Stimulated activated CD4-positive, alpha-beta T cell treated with anti-CD3 and anti-CD28 coated beads, Interleukin-2, amount 100 ng/mL, for 24 hours (primary cell): ENCODE measurements around the gene IPO4.

Experiments used
- DNase-seq, 2 donors: peaks; one replicate each; pipeline ENCODE4 v3.0.0-alpha.2; 2020

Gene IPO4

DNA sequence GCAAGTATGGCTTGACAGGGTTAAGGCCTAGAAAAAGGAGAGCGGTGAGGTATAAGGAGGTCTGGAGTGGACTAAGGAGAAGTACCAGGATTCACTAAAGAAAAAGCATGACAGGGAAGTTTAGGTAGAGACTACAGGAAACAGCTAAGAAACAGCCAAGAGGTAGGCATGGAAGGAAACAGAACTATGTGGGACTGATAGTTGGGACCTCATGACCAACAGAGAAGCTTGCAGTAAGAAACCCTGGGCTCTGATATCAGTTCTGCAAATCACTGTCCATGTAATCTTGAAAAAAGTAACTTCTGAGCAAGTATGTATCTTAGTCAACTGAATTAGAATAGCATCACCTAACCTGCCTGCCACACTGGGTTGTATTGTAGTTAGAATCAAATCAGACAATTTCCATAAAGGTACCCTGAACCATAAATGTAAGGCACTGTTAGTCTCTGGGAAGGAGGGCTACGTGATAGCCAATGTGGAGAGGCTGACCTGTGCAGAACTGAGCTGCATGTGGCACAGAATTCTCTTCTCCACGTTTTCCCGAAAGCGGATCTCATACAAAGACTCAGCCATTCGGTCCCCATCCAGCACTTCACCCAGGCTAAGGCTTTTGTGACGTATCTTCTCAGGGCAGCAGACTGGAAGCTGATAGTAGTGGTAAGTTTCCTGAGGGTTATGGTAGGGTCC is 5.7 kb upstream of the IPO4 start:
- DNase-seq: no peak

GRCh38 chr14:24192933-24193332 is 4.3 kb upstream of the IPO4 start:
- DNase-seq: no peak

DNA sequence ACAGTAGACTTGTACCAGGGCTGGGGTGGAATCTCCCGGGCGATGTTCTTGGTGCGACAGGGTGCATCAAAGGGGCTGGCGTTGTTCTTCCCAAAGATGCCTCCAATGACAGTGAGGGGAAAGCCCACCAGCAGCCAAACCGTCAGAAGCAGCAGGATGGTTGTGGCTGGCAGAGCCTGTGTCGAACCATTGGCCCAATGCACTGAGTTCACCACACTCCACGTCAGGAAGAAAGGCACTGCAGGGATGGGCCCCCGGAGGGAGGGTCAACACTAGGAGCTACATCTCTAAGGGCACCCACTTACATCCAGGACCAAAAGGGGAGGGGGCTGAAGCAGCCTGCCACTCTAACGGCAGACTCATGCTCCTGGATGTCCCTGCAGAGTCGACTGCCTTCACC is 1.8 kb upstream of the IPO4 start:
- DNase-seq: no peak

GRCh38 chr14:24189460-24189859 is 844 bp upstream of the IPO4 start:
- no peak for DNase-seq

DNA sequence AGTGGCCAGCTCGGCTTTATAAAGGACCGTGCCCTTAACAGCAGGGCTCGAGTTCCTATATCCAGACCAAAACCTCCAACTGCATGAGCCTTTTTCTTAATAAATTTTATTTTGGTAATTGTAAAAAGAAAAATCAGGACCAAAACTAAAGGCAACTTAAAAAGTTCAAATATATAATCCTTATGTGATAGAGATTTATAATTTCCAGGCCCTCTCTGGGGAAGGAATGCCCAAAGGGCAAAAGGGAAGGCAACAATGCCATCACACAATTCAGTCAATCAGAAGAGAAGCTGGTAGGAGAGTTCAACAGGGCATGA is 401 bp upstream of the IPO4 start:
- no peak for DNase-seq

DNA sequence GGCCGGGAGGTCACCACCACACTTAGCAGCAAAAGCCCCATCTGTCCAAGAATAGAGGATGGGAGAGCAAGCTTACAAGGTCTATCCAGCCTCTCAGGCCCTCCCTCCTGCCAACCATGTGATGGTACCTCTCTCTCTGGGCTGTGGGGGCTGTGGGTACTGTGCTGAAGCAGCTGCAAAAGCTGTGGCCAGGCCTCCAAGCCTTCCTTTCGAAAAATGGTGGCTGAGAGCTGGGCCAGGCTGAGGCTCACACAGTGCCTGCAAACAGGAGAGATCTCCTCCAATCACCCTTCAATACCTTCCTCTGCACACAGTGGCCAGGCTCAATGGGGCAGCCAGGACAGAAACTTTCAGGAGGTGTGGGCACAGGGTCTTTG is 1.1 kb downstream of the IPO4 start:
- no peak for DNase-seq

- DNase-seq: no peak
These were observed 1.6 kb downstream of the IPO4 start for GRCh38 chr14:24186831-24187538.

GRCh38 chr14:24185741-24186140 is 2.9 kb downstream of the IPO4 start:
- DNase-seq: no peak

DNA sequence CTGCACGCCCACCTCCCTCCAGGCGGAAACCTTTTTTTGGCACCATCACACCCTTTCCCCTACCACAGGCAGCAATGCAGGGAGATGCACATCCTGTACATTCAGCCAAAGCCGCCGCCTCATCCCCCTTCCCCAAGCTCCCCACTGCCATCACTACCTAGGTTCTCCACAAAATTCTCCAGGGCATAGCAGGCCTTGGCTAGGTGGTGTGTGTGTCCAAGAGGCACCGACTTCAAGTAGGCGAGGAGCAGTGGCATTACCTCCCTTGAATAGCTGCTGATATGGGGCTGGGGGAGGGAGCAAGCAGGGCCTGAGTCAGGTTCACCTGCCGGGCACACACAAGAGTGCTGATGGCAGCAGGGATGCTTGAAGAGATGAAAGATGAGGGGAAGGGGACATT is 3.6 kb downstream of the IPO4 start:
- no peak for DNase-seq

DNA sequence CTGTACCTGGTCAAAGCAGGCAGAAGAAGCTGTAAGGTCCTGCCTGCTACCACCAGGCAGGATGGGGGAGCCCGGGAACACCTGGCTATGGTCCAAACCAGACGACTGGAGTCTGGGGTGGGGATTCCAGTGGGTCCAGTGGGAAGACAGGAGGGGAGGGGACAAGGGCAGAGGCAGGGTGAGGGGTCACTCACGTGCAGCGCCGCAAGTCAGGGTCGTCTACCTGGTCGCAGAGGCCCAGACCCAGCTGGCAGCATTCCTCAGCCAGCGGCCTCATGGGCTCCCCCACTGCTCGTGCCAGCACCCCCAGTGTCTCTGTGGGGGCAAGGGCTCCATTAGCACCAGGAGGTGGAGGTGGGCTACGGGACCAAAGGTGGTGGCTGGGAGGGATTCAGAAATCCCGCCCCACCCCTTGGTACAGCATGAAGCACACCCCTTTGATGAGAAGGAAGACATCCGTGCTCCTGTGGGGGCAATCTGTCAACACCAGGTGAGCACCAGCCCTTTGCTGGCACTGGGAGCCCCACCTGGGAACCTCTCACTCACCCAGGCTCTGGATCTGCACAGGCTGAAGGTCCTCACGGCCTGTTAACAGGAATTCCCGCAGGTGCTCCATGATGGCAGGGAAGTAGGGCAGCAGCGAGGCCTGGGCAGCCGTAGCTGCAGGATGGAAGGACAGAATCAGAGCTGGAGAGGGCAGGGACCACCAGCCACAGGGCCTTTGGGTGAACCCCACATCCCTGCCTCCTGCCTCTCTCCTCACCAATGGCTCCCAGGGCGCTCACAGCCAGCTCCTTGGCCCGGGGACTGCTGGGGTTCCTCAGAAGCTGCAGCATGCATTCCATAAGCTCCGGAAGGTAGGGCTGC is 4.3 kb downstream of the IPO4 start:
- no peak for DNase-seq

GRCh38 chr14:24183014-24183481 is 5.6 kb downstream of the IPO4 start:
- DNase-seq: no peak

DNA sequence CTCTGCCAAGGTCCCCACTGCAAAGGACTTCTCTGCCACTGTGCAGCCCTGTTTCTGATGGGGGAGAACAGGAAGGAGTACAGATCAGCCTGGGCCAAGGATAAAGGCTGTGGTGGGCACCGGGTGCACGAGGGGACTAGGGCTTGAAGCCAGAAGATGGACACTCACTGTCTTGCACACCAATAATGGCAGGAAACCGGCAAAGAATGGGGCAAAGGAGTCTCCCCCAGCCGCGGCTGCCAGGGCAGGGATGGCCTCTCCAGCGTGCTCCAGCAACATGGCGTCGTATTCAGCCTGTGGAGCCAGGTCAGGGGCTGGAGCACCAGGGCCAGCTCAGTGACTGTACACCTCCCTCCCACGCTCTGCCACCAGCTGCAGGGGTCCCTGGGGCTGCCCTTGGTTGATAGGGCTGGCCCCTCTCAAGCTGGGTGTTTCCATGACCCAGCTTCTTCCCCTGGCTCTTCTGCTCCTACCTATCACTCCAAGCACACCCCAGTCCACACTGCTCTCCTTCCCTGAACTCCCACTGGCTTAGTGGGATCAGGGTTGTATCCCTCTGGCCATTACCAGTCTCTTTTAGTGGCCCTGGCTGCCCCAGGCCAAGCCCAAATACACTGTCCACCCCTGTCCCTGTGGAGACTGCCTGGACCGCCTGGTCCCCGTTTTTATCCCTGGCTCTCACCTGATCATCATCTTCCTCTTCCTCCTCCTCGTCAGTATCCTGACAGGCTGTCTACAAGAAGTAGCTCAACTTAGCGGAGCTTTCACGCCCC is 6.3 kb downstream of the IPO4 start:
- DNase-seq: no peak

DNA sequence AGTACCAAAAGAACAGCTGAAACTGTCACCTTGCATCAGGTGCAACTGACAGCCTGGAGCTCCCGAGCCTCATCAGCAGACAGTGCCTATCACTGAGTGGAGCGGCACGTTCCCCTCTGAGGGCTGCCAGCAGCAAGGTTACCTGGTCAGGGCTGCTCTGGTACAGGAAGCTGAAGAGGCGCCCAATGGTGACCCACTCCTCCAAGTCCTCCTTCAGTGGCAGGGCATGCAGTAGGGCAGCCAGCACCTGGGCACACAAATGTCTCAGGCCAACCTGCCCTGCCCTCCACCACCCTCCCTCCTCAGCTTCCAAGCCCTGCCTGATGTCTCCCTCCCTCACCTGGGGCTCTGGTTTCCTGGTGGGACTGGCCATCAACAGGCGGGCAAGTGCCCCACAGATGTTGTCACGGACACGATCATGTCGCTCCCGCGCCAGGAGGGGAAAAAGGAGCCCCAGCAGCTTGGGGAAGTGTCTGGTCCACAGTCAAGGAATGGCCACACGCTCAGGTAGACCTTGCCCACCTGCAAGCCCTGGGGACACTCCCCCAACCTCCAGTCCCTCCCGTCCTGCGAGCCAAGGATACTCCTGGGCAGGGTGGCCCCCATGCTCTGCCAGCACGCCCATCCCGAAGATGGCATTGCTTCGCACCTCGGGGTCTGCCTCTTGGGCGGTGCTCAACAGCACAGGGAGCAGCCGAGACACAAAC is 7.1 kb downstream of the IPO4 start:
- no peak for DNase-seq

DNA sequence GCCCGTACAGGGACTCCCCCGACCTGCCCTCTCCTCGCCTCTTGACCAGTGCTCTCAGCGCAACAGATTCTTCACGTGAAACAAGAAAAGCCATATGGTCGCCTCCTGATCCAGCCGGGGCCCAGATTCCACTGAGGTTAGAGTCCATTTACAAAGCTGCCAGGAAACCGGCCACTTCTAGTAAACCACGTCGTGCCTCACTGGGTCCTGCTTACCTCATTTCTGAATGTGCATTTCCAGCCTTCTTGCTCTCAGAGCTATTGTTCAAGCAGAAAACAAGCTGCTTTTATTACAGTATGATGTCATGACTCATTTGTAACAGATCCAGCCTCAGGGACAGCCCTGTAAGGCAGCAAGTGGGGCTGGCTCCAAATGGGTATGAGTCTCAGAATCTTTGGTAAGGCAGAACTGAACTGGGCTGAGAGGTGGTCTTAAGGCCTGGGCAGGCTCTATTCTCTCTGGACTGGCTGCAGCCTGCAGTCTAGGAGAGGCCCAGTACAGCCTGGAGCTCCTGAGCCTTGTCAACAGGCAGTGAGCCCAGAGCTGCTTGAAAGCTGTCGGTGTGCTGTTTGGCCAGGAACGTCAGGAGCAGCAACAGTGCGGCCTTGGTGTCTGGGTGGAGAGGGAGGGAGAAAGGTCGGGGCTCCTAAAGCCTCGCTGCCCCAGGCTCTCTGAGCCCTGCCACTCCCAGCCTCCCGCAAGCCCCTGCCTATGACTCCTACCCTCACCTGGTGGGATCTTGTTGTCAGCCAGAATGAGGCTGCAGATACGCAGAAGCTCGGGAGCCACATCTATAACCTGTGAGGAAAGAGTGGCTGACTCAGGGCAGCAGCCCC is 8.4 kb downstream of the IPO4 start:
- DNase-seq: no peak

GRCh38 chr14:24179294-24179960 is 9.2 kb downstream of the IPO4 start:
- DNase-seq: no peak

DNA sequence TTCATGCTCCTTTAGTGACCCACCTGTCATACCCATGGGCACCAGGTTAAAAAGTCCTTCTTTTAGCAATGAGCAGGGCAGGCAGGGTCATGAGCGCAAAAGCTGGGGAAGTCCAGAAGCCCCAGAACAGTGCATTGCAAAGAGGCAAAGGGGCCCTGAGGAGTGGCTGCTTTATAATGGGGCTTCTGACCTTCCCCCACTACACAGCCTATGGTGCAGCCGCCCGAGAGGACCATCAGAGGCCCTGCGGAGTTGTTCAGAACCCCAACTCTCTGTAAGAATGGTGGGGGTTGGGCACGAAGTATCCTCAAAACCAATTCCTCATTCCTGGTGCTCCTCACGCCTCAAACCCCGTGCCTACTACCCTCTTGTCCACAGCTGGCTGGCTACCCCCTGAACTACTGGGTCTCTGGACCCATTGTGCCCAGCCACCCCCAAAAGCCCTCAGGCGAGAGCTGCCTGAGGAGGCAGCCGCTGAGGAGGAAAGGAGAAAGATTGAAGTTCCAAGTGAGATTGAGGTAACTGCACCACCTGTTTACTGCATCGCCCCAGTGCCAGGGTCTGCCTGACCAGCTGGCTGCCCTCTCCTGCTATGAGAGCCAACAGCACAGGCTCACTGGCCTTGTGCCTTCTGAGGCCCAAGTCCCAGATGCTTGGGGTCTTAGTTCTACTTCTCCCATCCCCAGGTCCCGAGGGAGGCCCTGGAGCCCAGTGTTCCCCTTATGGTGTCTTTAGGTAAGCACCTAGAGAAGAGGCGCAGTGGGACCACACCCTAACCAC is 10.0 kb downstream of the IPO4 start:
- no peak for DNase-seq

- DNase-seq: no peak
These were observed 10.7 kb downstream of the IPO4 start for GRCh38 chr14:24177891-24178290.

DNA sequence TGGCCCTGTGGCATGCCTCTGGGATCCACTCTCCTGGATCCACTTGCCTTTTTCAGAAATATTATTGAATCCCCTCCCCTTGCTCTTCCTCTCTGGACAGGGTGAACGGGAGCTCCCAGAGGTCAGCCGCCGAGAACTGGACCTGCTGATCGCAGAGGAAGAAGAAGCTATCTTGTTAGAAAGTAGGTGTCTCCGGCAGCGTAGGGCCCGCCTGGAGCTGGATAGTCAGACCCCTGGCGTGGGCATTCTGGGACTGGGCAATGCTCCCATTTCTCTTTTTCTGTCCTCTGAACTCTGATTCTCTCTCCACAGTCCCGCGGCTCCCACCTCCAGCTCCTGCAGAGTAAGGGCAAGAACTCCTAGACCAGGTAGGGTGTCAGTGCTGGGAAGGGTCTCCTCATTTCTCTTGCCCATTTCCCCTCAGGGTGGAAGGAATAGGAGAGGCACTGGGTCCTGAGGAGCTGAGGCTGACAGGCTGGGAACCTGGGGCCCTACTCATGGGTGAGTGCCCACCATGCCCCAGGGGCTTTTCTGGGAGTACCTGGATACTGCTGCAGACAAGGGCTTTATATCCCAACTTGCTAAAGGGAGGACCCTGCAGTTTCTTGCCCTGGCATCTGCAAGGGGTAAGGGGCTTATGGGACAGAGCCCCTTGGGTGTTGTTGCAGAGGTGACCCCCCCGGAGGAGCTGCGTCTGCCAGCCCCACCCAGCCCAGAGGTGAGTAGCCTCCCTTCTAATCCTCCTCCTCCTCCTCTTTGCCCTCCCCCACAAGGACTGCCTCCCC is 11.4 kb downstream of the IPO4 start:
- no peak for DNase-seq

DNA sequence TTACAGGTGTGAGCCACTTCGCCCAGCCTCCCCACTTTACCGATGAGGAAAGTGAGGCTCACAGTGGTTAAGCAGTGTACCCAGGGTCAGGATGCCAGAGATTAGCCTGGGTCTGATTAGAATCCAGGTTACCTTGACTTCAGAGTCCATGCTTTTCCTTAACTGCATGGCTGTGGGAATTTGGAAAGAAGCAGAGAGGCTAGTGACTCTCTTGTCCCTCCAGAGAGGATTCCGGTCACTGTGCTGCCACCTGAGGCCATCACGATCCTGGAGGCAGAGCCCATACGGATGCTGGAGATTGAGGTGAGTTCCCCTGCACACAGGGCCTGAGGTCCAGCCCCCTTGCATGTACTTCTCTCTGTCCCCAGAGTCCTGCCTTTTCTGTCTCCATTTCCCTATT is 12.0 kb downstream of the IPO4 start:
- no peak for DNase-seq
